GM19238 (cell line): ENCODE data around the gene TPRG1.
A peak's percentile ranks its signal among the peaks of the same experiment; 100 is the strongest.

Experiments
- DNase-seq: peaks from one replicate; pipeline ENCODE4 v3.0.0; 2011; ENCODE audit warnings: low spot score; ENCODE audit not compliant: insufficient read length

Gene TPRG1

DNA sequence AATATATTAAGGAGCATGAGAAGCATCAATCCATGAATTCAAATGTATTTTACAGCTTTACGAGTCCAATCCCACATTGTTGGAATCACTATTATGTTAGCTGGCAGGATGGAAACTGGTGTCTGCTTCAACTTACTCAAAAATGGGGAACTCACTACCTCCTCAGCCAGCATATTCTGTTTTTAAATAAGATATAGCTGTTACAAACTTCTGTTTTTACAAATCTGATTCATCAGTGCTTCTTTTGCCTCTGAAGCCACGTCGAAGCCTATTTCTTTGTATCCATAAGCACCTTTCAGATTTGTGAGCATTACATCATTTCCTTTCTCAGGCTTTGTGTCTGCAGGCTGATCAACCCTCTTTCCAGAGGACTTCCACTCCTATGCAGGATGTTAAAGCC, 105.9 kb downstream of the TPRG1 start:
- DNase-seq = no peak

DNA sequence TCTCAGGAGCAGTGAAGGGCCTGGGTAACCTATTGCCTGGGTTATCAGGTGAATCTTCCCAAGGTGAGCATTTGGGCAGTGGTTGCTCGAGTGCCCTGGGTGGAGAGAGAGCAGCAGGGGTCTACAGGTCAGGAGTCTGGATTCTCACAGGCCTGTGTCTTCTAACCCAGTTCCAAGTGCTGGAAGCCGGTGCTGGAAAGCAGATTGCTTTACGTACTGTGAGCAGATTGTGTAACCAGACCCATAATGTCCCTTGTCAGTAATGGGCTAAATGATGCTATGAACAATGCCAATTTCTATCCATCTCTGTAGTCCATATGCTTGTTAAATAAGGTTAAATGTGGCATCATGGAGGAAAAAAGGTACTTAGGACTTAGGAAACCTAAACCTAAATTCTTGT, 106.5 kb downstream of the TPRG1 start:
- no peak for DNase-seq

DNA sequence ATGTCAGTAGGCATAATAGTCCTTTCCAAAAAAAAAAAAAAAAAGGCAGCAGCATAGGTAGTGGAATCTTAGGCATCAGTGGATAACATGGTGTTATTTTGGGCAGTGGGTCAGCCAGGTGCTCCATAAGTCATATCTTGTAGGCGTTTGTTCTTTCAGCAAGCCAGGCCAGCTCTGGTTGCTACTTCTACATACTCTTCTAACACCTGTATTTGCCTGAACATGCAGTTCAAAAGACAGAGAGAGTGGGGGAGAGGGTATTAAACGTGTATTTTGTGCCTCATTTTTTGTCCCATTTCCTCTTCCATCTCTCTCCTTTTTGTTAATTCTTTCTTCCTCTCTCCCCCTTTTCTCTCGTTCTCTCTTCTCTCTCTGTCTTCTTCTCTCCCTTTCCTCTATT, 110.4 kb downstream of the TPRG1 start:
- DNase-seq = no peak

DNA sequence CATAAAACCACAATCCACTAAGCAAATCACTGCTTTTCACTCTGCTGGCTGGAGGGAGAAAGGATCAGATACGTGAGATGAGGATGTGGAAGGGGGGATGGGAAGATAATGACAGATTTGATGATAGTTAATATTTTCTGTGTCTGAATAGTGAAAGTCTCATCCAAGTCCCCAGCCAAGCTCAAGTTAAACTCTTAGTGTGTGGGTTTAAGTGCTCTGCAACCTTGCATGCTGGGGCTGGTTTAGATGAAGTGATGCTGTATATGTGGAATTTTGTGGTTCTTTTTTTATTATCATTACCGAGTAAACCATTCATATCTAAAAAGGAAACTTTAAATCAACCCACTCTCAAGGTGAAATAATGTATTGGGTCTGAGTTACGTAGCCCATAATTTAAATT, 111.0 kb downstream of the TPRG1 start:
- no peak for DNase-seq

DNA sequence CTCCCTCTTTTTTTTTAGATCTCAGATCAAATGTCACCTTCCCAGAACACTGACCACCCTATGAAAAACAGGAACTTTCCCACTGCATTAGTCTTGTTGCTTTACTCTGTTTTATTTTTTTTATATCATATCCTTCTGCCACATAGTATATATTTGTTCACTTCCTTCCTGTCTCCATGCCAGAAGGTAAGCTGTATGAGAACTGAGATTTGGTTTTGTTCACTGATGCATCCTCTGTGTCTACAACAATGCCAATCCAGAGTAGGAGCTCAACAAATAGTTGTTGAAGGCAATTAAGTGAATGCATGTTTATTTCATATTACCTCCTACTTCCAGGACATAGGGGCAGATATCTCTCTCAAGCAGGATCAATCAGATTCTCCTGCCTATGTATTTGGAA, 114.4 kb downstream of the TPRG1 start:
- DNase-seq = no peak

DNA sequence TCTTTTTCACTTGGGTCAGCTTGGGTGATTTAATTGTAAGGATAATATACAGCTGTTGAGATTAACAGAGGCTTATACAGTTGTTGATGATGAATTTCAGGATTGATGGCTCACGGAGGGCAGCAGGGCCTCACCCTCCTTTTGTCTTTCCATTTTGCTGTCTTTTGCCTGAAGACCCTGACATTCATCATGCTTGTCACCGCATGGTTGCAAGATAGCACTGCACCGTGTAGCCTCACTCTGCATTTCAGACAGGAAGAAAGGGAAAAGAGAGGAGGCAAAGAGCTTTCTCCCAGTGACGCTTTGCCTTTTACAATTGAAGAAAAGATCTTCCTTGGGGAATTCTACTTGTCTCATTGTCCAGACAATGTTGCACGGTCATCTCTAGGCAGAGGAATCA, 115.1 kb downstream of the TPRG1 start:
- DNase-seq = no peak

DNA sequence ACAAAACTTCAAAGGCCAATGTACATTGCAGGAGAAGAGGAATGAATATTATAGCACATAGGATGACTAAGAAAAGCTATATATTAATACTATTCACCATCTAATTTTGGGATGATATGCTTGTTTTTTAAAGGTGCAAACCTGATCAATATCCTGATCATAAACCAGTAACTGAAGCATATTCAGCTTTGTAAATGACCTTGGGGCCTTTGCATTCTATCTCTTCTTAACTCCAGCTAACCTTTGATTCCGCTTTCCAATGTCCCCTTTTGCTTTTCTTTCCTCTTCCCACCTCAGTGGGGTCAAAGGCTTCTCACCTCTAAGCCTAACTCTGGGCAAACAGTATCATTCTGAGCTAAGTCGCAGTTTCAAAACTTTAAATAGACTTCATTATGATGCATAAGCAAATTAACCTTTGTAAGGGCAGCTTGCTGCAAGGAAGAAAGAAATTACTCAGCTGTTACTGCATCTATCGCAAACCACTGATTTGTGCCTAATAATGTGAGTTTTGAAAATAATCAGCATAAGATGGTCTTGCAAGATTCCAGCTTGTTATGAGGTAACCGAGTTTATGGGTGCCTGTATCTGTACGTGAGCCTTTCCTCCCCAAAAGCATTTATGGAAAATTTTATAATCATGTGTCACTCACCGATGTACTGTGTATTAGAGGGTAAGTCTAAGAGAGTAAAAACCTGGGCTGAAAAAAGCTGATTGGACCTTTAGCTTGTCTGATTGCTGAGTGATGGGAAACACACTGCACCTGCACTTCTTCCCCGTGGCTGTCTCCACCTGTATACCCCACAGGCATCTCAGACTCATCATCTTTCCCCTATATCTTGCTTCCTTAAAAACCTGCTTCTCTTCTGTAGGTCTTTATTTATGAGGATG, 116.8 kb downstream of the TPRG1 start:
- peak; percentile 13 for DNase-seq

DNA sequence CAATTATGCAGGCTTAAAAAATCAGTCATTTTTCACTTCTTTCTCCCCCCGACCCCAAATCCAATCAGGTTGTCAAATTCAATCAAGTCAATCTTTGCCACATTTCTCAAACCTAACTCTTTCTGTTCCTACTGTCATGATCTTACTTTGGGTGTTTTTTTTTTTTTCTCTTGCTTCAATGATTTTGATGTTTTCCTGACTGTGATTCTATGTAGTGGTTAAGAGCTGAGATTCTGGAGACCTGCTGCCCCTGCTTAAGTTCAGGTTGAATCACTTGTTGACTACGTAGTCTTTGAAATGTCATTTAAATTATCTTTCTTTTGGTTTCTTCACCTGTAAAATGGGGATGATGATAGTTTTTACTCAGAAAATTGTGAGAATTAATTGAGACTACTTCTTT, 117.5 kb downstream of the TPRG1 start:
- no peak for DNase-seq

DNA sequence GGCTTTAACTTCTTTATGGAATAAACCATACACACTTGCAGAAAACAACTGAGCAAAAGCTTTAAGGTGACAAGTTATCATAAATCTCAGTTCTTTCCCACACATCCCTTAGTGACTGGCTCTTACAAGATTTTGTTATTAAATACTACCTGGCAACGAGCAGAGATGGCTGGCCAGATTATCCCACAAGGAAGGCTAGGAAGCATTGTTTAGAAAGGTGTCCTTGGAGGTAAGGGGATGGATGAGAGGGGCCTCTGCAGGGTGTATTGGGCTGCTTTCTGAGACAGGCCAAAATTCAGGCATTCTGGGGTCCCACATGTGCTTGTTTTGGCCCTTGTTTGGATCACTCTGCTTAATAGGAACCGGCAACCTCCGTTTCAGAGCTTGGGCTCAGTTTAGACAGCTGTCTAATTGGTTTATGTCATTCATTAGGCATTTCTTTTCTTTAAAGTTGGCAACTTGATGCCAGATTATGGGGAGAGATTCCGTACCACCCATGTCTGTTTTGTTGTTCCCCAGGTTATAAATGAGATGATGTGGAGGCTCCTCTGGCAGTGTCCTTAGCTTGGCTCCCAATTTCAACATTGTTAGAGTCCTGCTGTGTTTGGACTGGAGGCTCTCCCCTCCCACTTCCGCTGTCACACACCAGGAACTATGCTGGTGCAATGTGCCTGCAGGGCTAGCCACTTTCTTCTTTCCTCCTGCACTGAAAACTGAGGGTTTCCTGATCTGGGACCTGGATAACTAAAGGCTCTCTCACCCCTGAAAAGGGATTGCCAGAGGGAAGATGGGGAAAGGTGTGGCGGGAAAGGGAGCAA, 121.1 kb downstream of the TPRG1 start:
- no peak for DNase-seq

DNA sequence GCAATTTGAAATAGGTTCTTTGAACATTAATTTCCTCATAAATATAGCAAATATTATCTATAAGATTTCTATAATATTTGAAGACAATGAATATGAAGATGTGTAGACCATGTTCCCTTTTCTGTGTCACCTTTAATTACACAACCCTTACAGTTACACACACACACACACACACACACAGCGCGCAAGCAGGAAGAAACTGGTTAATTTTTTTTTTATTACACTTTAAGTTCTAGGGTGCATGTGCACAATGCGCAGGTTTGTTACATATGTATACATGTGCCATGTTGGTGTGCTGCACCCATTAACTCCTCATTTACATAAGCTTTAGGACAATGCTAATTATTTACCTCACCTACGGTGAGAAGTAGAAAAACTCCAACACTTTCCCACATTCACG, 122.9 kb downstream of the TPRG1 start:
- no peak for DNase-seq

DNA sequence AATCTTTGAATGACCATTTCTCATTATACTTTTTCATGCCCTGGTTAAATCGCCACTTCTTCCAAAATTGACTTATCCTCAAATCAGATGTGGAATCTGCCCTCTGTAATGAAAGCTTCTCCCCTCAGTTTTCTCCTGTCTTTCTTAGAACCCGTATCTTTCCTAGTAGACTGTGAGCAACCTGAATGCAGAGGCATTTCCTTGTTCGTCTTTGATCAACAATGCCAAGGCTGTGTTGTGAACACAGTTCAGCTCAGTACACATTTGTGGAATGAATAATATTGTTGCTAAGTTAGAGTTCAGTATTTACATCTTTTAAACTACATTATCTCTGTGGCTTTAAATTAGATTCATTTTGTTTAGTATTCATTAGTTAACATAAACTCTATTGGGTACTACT, 123.3 kb downstream of the TPRG1 start:
- DNase-seq = no peak

DNA sequence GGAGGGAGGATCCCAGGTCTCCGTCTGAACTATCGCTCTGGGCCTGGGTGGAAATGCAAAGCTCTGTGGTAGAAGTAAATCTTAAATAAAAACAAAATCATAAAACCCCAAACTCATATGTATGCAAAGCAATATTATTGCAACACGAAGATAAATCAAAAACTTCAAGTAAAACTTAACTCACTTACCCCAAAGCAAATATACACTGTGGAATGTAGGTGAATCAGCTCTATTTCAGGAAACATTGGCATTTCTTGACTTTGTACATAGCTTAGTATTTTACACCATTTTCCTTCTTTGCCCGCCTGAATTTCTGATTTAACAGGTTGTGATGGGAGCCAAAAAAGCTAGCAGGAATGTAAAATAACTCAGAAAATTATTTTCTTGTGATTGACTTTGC, 126.2 kb downstream of the TPRG1 start:
- no peak for DNase-seq

DNA sequence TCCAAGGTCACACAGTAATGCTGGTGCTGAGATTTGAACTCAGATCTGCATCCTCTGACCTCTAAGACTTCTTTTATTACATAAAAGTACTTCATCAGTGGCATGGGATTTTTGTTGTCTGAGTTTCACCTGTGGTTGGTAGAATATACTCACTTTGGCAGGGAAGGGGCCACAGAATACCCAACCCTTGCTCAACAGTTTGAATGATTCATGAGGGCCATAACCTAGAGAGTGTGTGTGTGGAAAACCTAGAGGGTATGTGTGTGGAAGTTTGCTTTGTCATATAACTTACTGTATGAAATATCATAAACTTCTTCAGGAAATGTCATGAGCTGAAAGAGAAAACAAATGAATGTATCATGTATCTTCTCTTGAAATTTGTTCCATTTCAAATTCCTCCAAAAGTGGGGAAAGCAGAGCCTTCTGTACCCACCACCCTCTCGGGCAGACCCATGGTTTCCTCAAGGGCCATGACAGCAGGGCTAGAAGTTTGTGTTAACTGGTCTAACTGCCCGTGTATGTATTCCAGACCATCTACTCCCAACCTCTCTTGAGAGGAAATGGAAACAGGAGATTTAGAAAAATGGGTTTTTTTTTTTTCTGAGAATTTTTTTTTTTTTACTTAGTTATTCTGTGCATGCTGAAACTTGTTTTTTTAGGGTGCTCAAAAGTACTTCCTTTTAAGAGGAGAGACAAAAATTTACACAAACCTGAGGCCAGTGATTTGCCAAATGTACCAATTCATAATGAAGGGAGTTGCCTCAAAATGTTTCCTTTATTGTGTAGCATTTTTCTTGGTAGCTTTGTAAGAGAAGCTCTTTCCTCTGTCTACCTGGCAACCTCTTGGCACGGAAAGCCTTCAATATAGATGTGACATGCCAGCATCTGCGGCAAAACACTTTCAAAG, 127.0 kb downstream of the TPRG1 start:
- DNase-seq = no peak

DNA sequence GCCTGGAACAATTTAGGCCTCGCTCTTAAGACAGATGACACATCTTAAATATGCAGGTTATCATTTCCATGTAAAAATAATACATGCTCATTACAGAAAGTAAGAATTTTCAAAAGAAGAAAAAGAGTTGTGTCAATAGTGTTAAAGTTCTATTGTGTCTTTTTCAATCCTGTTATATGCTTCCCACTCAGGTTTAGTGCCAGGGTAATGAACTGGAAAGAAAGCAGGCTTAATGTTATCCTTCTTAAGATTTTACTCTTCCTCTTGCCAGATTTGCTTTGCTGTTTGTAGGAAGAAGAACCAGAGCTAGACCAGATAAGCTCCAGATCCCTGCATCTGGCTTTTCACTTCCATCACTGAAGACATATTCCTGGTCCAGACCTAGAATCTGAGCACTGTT, 128.6 kb downstream of the TPRG1 start:
- DNase-seq = no peak

DNA sequence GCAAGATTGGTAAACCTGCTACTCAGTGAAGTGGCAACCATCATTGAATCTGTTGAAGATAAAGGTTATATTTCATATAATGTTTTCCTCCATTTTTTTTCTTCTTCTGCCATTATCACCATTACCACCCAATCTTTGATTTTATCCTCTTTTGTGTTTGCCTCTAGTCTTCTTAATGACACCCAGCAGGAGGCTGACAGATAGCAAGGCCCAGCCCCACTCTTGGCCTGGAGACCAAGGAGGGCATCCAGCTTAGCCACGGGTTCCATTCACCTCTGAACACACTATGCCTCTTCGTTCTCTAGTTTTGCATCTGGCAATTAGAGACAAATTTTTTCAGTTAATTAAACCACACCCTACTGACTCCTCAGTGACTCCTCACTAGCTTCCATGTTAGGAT, 129.7 kb downstream of the TPRG1 start:
- no peak for DNase-seq

DNA sequence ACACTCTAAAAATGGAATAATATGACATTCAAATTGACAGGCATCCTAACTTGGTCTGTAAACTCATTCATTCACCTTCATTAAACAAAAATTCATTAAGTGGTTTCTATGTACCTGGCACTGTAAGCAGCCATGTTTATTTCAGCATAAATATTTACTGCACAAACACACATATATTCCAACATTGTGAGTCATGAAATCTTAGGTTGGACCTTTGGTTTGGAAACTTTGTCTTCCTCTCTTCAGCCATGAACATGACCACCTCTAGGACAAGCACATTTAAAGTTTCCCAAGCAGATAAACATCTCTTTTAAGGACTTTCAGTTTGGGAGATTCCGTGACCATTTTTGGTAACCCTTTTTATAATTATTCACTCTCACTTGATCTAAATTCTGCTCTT, 131.8 kb downstream of the TPRG1 start:
- no peak for DNase-seq

DNA sequence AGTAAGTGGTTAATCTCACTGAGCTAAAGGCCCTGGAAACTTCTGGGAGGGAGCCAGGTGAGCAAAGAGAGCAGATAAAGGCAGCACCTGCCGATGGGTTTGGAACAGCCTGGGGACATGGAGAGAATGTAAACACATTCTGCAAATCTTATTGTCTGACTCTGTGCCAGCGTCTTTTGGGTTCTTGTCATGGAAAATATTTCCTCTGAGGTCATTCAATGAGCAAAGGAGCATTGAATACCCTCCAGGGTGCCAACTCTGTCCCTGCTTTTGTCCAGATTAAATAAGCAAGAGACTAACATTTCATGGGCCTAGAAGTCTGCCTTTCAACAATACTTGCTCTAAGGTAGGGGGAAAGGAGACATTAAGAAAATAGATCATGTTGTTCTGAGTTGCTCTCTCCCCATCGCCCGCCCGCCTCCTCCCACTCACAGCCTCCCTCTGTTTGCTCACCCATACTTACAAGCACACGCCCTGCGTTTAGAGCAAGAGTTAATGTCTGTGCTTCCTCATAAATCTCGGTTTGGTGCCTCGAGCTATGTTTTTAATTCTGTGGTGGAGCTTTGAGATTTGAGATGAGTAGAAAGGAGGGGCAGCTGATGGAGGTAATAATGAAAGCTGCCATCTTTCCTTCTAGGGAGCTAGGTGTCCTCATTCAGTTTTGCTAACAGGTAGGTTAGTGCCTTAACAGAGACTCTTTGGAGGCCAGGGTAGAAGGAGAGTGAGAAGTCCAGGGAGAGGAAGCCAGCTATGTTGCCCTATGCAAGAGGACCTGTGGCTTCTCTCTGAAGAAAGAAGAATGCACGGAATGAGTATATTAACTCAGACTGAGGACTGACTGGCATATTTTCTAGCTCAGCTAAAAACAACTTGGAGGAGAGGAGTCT, 132.9 kb downstream of the TPRG1 start:
- no peak for DNase-seq

DNA sequence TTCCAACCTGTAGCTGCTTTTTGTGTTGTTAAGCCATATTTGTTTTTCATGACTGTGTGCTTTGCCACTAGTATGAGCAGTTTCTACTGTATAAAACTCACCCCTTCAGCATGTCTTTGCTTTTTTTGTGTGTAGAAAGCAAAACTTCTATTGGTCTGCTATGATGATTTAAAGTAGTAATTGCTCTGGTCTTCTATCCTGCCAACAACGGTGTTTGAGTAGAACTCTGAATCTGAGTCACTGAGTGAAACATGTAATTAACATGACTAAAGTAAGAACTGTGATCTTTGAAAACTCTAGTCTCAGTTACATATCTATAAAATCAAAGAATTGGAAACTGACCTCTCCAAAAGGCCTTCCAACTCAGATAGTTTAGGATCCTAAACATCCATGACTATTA, 133.6 kb downstream of the TPRG1 start:
- DNase-seq = no peak

DNA sequence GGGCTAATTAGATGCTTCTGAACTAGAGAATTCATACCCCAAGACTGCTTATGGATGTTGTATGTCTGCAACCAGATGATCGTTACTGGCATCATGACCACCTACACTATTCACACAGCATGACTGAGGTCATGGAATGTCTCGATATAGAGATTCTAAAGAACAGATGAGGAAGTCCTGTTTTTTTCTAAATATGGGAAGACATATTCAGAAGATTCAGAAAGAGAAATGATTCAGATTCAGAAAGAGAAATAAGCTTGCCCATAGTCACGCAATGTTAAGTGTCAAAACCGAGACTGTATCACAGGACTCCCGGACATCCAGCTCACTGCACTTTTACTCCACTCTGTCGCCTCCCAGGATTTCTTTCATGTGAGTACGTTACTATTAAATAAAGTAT, 136.2 kb downstream of the TPRG1 start:
- no peak for DNase-seq

DNA sequence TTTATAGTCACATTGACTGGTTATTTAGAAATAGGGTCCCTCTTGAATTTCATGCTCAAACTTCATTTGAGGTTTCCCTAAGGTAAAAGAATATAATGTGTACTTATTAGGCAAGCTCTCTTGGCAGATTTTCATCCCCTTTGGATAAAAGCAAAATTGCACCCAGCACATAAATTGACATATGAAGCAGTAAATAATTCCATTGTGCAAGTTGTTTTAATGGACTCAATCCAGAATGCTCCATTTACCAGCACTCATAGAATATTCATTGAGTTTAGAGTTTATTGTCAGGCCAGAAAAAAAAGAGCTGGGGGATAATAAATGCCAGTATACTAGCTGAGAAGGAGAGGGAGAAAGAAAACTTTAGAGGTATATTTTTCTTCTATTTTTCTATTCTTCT, 136.8 kb downstream of the TPRG1 start:
- DNase-seq = no peak
